CD14-positive monocyte (primary cell): ENCODE results near the gene AJAP1. TPM values are rescaled to one million over a fixed set of nuclear protein-coding genes. Genes with fewer than 3 reads are reported as not detected.

Experiments
- DNase-seq, 3 donors: peaks; one replicate each; pipeline ENCODE4 v3.0.0-alpha.2; 2011 to 2022
- H2AFZ ChIP-seq: 2 replicates; pipeline ENCODE4 v1.6.0; 2012; ENCODE audit warnings: mild to moderate bottlenecking, low read depth, low read length, inconsistent platforms; ENCODE audit not compliant: insufficient read depth, poor library complexity, severe bottlenecking
- H3K27ac ChIP-seq, 2 donors: 1 replicate in 1 of 2; 2 replicates in 1 of 2; pipeline ENCODE4 v1.5.1; 2012 to 2013; ENCODE audit warnings: low read length in 2 of 2, control low read depth in 1 of 2, inconsistent platforms in 1 of 2, low read depth in 1 of 2, mild to moderate bottlenecking in 1 of 2
- H3K27me3 ChIP-seq, 2 donors: one replicate each; pipeline versions ENCODE4 v1.6.0 to v1.6.1; 2011 to 2013; ENCODE audit warnings: low read length in 2 of 2; ENCODE audit not compliant: control insufficient read depth in 2 of 2, insufficient read depth in 2 of 2
- H3K36me3 ChIP-seq, 2 donors: replicated peaks in 1 of 2; 1 replicate in 1 of 2; 2 replicates in 1 of 2; pipeline versions ENCODE4 v1.5.1 to v1.6.1; 2012 to 2013; ENCODE audit warnings: low read length in 2 of 2, control low read depth in 1 of 2, inconsistent platforms in 1 of 2, mild to moderate bottlenecking in 1 of 2; ENCODE audit not compliant: insufficient read depth in 2 of 2, control insufficient read depth in 1 of 2
- H3K4me1 ChIP-seq, 2 donors: 1 replicate in 1 of 2; 2 replicates in 1 of 2; pipeline versions ENCODE4 v1.5.1 to v1.6.1; 2012 to 2013; ENCODE audit warnings: low read length in 2 of 2, control low read depth in 1 of 2, inconsistent platforms in 1 of 2, mild to moderate bottlenecking in 1 of 2, moderate library complexity in 1 of 2; ENCODE audit not compliant: insufficient read depth in 2 of 2, control insufficient read depth in 1 of 2
- H3K4me2 ChIP-seq: replicated peaks from 2 replicates; pipeline ENCODE3; 2012; ENCODE audit warnings: low read length, moderate library complexity, mild to moderate bottlenecking; ENCODE audit not compliant: poor library complexity, severe bottlenecking; ENCODE audit errors: extremely low read depth
- H3K4me3 ChIP-seq, 3 experiments: fragments of 200-600 bp in 1 of 3; sonication (generic) in 1 of 3; replicated peaks in 1 of 3; 1 replicate in 2 of 3; 2 replicates in 1 of 3; pipeline ENCODE4 v1.5.1; 2011 to 2013; ENCODE audit warnings: low read length in 3 of 3, mild to moderate bottlenecking in 3 of 3, control low read depth in 2 of 3, low read depth in 2 of 3, inconsistent platforms in 1 of 3, moderate library complexity in 1 of 3
- H3K79me2 ChIP-seq: 2 replicates; pipeline ENCODE4 v1.6.0; 2012; ENCODE audit warnings: mild to moderate bottlenecking, control low read depth, inconsistent platforms, low read length, moderate library complexity; ENCODE audit not compliant: insufficient read depth
- H3K9ac ChIP-seq: 2 replicates; pipeline ENCODE4 v1.6.0; 2017; ENCODE audit warnings: low read length, mild to moderate bottlenecking; ENCODE audit not compliant: insufficient read depth, poor library complexity, severe bottlenecking
- H3K9me3 ChIP-seq, 2 donors: replicated peaks in 1 of 2; 1 replicate in 1 of 2; 2 replicates in 1 of 2; pipeline versions ENCODE4 v1.5.1 to v1.6.1; 2012 to 2013; ENCODE audit warnings: low read length in 2 of 2, control low read depth in 1 of 2; ENCODE audit not compliant: control insufficient read depth in 1 of 2, insufficient read depth in 1 of 2
- H4K20me1 ChIP-seq: 2 replicates; pipeline ENCODE4 v1.6.0; 2012; ENCODE audit warnings: mild to moderate bottlenecking, low read length, control low read depth, moderate library complexity; ENCODE audit not compliant: insufficient read depth
- H3K27ac Mint-ChIP-seq, 7 donors: one replicate each; pipeline ENCODE4 v1.8.0; 2020; ENCODE audit warnings: mild to moderate bottlenecking in 7 of 7, mixed read lengths in 7 of 7, moderate library complexity in 6 of 7, inconsistent platforms in 2 of 7
- H3K27me3 Mint-ChIP-seq, 3 donors: one replicate each; pipeline ENCODE4 v1.8.0; 2021 to 2022; ENCODE audit warnings: low read depth in 3 of 3, mild to moderate bottlenecking in 3 of 3, mixed read lengths in 3 of 3, moderate library complexity in 3 of 3, inconsistent platforms in 1 of 3
- H3K36me3 Mint-ChIP-seq, 2 donors: one replicate each; pipeline ENCODE4 v1.8.0; 2020; ENCODE audit warnings: mixed read lengths in 2 of 2, inconsistent platforms in 1 of 2, mild to moderate bottlenecking in 1 of 2
- H3K4me1 Mint-ChIP-seq: one replicate; pipeline ENCODE4 v1.8.0; 2020; ENCODE audit warnings: mild to moderate bottlenecking, mixed read lengths
- H3K4me3 Mint-ChIP-seq, 2 donors: one replicate each; pipeline ENCODE4 v1.8.0; 2020; ENCODE audit warnings: mild to moderate bottlenecking in 2 of 2, mixed read lengths in 2 of 2, moderate library complexity in 1 of 2
- H3K9me3 Mint-ChIP-seq, 7 donors: one replicate each; pipeline ENCODE4 v1.8.0; 2020 to 2022; ENCODE audit warnings: mixed read lengths in 7 of 7, mild to moderate bottlenecking in 6 of 7, moderate library complexity in 6 of 7, inconsistent platforms in 2 of 7
- WGBS: methylation state at CpG from one replicate; pipeline ENCODE4 v1.1.5; 2013; ENCODE audit warnings: missing lambda C conversion rate; ENCODE audit not compliant: insufficient coverage; 5-methylcytosine and 5-hydroxymethylcytosine counted together
- intact Hi-C, 2 donors: fragments of 100-400 bp; cut with micrococcal nuclease; formaldehyde crosslinking; loops; one replicate each; pipeline versions ENCODE4 v1.15.0 to v1.15.1; 2023
- polyA plus RNA-seq, 3 donors: library from polyadenylated mRNA; depleted of rRNA in 1 of 3; unstranded in 2 of 3; stranded (reverse) in 1 of 3; fragments of 300-500 nt in 2 of 3; fragments of >200 nt in 1 of 3; fragmentation: Illumina TruSeq in 2 of 3; gene quantifications; 1 replicate in 2 of 3; 2 replicates in 1 of 3; pipeline ENCODE4 v1.2.3, GENCODE V29; 2012 to 2021
- TF ChIP-seq, protein P1 (sequence below): fragments of 200-600 bp; IDR thresholded peaks from one replicate; pipeline ENCODE4 v1.8.0; 2022; ENCODE audit warnings: antibody characterized with exemption, mild to moderate bottlenecking

The AJAP1 gene
- polyA plus RNA-seq, 3 donors = not detected

DNA sequence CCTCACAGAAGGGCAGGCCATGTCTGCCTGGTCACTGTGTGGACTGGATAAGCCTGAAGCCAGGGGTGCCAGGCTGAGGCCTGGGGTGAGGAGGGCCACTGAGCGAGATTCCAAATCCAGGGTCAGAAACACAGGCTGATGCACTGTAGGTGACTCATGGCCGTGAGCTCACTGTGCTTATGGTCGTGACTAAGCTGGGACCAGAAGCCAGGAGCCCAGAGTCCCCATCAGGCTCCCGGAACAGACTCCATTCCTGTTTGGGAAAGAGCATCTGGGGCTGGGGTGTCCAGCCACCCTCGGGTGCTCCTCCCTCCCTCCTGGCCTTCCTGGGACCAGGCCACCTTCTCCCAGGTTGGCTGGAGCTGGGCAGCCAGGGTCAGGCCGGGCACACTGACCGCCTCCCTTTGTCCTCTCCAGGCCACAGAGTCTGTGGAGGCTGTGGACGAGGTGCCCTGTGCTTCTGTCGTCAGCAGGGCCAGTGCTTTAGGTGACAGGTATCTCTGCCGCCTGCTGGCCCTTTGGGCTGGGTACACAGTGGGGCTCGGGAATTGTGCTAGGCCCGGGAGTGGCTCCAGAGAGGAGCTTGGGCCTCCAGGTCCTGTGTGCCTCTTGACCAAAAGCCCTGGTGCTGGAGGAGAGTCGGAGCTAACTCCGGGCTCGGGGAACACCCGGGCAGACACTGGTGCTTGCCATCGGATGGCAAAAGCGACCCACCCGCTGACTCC is 36.7 kb downstream of the AJAP1 start:
- Histone ChIP-seq H3K36me3 (no peaks in the 10 kb centered on the region), H3K4me3 (no peak overlapping the region), H3K27ac (no peak overlapping the region), H3K9me3 (no peaks in the 10 kb centered on the region), H3K4me2 (no peak overlapping the region), H4K20me1 (no peaks in the 10 kb centered on the region), H3K4me1 (no peaks in the 10 kb centered on the region), H3K27me3 (no peaks in the 10 kb centered on the region), H3K9ac (no peak overlapping the region), H2AFZ (no peak overlapping the region), H3K79me2 (no peaks in the 10 kb centered on the region)
- no peak for DNase-seq
- TF ChIP-seq, protein P1, sequence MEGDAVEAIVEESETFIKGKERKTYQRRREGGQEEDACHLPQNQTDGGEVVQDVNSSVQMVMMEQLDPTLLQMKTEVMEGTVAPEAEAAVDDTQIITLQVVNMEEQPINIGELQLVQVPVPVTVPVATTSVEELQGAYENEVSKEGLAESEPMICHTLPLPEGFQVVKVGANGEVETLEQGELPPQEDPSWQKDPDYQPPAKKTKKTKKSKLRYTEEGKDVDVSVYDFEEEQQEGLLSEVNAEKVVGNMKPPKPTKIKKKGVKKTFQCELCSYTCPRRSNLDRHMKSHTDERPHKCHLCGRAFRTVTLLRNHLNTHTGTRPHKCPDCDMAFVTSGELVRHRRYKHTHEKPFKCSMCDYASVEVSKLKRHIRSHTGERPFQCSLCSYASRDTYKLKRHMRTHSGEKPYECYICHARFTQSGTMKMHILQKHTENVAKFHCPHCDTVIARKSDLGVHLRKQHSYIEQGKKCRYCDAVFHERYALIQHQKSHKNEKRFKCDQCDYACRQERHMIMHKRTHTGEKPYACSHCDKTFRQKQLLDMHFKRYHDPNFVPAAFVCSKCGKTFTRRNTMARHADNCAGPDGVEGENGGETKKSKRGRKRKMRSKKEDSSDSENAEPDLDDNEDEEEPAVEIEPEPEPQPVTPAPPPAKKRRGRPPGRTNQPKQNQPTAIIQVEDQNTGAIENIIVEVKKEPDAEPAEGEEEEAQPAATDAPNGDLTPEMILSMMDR = no peak
- no peaks in the 10 kb centered on the region for H3K4me1 Mint-ChIP-seq
- H3K4me3 Mint-ChIP-seq = no peak overlapping the region
- WGBS = 86% methylated on average over 15 of the region's 19 CpGs
- no peaks in the 10 kb centered on the region for H3K36me3 Mint-ChIP-seq
- intact Hi-C loops = no loop called here
- H3K9me3 Mint-ChIP-seq = peaks cover 0 to 1% (median 0%) of the 10 kb centered on the region in 7 donors
- H3K27me3 Mint-ChIP-seq = peaks cover 1 to 7% (median 6%) of the 10 kb centered on the region in 3 donors
- H3K27ac Mint-ChIP-seq = peak overlapping the region in 1 of 7 donors; percentile 58

- no peak overlapping the region for H3K9ac ChIP-seq
- intact Hi-C loops = no loop called here
- Mint-ChIP-seq H3K36me3 (no peaks in the 10 kb centered on the region), H3K4me3 (no peak overlapping the region), H3K4me1 (no peaks in the 10 kb centered on the region), H3K27me3 (peaks cover 1 to 7% (median 6%) of the 10 kb centered on the region in 3 donors), H3K27ac (peak overlapping the region in 1 of 7 donors; percentile 58), H3K9me3 (peaks cover 0 to 1% (median 0%) of the 10 kb centered on the region in 7 donors)
- no peak overlapping the region for H3K4me2 ChIP-seq
- no peaks in the 10 kb centered on the region for H4K20me1 ChIP-seq
- H3K27ac ChIP-seq = no peak overlapping the region
- H3K79me2 ChIP-seq = no peaks in the 10 kb centered on the region
- no peaks in the 10 kb centered on the region for H3K36me3 ChIP-seq
- 90% methylated on average over 21 of the region's 26 CpGs for WGBS
- no peak for DNase-seq
- TF ChIP-seq, protein P1 = no peak
- H3K4me3 ChIP-seq = no peak overlapping the region
- H3K4me1 ChIP-seq = no peaks in the 10 kb centered on the region
- H3K27me3 ChIP-seq = no peaks in the 10 kb centered on the region
- H3K9me3 ChIP-seq = no peaks in the 10 kb centered on the region
- no peak overlapping the region for H2AFZ ChIP-seq
These were observed 37.5 kb downstream of the AJAP1 start for GRCh38 chr1:4691766-4692405.
